SK-N-SH (cell line): ENCODE measurements around the gene ST8SIA4.

Experiments used
- EP300 ChIP-seq, 2 experiments: IDR thresholded peaks; 2 replicates each; pipeline versions ENCODE4 v1.4.0 to v1.6.1; 2012; ENCODE audit warnings: borderline replicate concordance in 1 of 2, low read depth in 1 of 2, low read length in 1 of 2
- EZH2phosphoT487 ChIP-seq: fragments of 200-600 bp; sonication (generic); IDR thresholded peaks from 2 replicates; pipeline ENCODE4 v1.6.1; 2017; ENCODE audit warnings: low read depth, mixed run types, mild to moderate bottlenecking, antibody characterized with exemption, moderate library complexity, borderline replicate concordance
- MEF2A ChIP-seq: IDR thresholded peaks from 2 replicates; pipeline ENCODE4 v1.4.0; 2012; ENCODE audit warnings: low read depth, borderline replicate concordance
- RAD21 ChIP-seq: IDR thresholded peaks from 2 replicates; pipeline ENCODE4 v1.6.1; 2012; ENCODE audit warnings: mild to moderate bottlenecking, low read length
- RCOR1 ChIP-seq: fragments of 150-350 bp; IDR thresholded peaks from 2 replicates; pipeline ENCODE4 v1.6.1; 2017; ENCODE audit warnings: antibody characterized with exemption, low read length
- RFX5 ChIP-seq: IDR thresholded peaks from 2 replicates; pipeline ENCODE4 v1.6.1; 2012; ENCODE audit warnings: mild to moderate bottlenecking, improper control_type of control experiment, low read length
- RXRA ChIP-seq: IDR thresholded peaks from 2 replicates; pipeline ENCODE4 v1.4.0; 2012; ENCODE audit warnings: low read depth, mild to moderate bottlenecking, borderline replicate concordance
- SIN3A ChIP-seq: IDR thresholded peaks from 2 replicates; pipeline ENCODE4 v1.6.1; 2012; ENCODE audit warnings: low read depth, mild to moderate bottlenecking, low read length, moderate library complexity, borderline replicate concordance
- SMC3 ChIP-seq: IDR thresholded peaks from 2 replicates; pipeline ENCODE4 v1.6.1; 2012; ENCODE audit warnings: low read depth, low read length, improper control_type of control experiment
- TAF1 ChIP-seq: IDR thresholded peaks from 2 replicates; pipeline ENCODE4 v1.6.1; 2012; ENCODE audit warnings: low read depth, mild to moderate bottlenecking, low read length, moderate library complexity, borderline replicate concordance
- YY1 ChIP-seq: IDR thresholded peaks from 2 replicates; pipeline ENCODE4 v1.4.0; 2012; ENCODE audit warnings: low read depth, mild to moderate bottlenecking
- TF ChIP-seq, protein P1 (sequence below): fragments of 200-600 bp; sonication (generic); IDR thresholded peaks from 2 replicates; pipeline ENCODE4 v1.6.1; 2017; ENCODE audit warnings: antibody characterized with exemption, mild to moderate bottlenecking, moderate library complexity
- TF ChIP-seq, protein P2 (sequence below): fragments of 150-350 bp; IDR thresholded peaks from 2 replicates; pipeline ENCODE4 v1.6.1; 2017; ENCODE audit warnings: antibody characterized with exemption, low read length, low read depth, borderline replicate concordance
- TF ChIP-seq, protein P3 (sequence below): IDR thresholded peaks from 2 replicates; pipeline ENCODE4 v1.4.0; 2012; ENCODE audit warnings: low read depth

- TF ChIP-seq RXRA: no peak
- TF ChIP-seq RFX5: no peak
- no peak for TF ChIP-seq EZH2phosphoT487
- TF ChIP-seq SIN3A: no peak
- TF ChIP-seq RCOR1: no peak
- TF ChIP-seq SMC3: no peak
- TF ChIP-seq, protein P1, sequence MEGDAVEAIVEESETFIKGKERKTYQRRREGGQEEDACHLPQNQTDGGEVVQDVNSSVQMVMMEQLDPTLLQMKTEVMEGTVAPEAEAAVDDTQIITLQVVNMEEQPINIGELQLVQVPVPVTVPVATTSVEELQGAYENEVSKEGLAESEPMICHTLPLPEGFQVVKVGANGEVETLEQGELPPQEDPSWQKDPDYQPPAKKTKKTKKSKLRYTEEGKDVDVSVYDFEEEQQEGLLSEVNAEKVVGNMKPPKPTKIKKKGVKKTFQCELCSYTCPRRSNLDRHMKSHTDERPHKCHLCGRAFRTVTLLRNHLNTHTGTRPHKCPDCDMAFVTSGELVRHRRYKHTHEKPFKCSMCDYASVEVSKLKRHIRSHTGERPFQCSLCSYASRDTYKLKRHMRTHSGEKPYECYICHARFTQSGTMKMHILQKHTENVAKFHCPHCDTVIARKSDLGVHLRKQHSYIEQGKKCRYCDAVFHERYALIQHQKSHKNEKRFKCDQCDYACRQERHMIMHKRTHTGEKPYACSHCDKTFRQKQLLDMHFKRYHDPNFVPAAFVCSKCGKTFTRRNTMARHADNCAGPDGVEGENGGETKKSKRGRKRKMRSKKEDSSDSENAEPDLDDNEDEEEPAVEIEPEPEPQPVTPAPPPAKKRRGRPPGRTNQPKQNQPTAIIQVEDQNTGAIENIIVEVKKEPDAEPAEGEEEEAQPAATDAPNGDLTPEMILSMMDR: no peak
- no peak for TF ChIP-seq YY1
- TF ChIP-seq TAF1: no peak
- no peak for TF ChIP-seq MEF2A
- TF ChIP-seq, protein P2, sequence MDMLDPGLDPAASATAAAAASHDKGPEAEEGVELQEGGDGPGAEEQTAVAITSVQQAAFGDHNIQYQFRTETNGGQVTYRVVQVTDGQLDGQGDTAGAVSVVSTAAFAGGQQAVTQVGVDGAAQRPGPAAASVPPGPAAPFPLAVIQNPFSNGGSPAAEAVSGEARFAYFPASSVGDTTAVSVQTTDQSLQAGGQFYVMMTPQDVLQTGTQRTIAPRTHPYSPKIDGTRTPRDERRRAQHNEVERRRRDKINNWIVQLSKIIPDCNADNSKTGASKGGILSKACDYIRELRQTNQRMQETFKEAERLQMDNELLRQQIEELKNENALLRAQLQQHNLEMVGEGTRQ: no peak
- no peak for TF ChIP-seq EP300 (IDR thresholded peaks at IDR 0.05; ENCODE audit: borderline replicate concordance in 1 of 2, low read depth in 1 of 2, low read length in 1 of 2)
- TF ChIP-seq RAD21: no peak
- TF ChIP-seq, protein P3, sequence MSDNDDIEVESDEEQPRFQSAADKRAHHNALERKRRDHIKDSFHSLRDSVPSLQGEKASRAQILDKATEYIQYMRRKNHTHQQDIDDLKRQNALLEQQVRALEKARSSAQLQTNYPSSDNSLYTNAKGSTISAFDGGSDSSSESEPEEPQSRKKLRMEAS: no peak
Measured at GRCh38 chr5:100794844-100795243, 108.2 kb downstream of the ST8SIA4 start.
